Smooth muscle cell (in vitro differentiated cells): Measurements from ENCODE around the gene CTXND2. TPM values are rescaled to one million over a fixed set of nuclear protein-coding genes. Genes with fewer than 3 reads are reported as not detected.

Source experiments
- DNase-seq: peaks from one replicate; lab custom pipeline; 2025; ENCODE audit not compliant: unreplicated experiment; lab: John Stamatoyannopoulos, UW
- H2AFZ ChIP-seq: fragments of 200-600 bp; sonication (generic); 2 replicates; pipeline ENCODE4 v1.6.0; 2016; ENCODE audit warnings: antibody characterized with exemption, low read depth, mild to moderate bottlenecking
- H3F3A ChIP-seq: fragments of 200-600 bp; sonication (generic); 2 replicates; pipeline ENCODE4 v1.6.0; 2017; ENCODE audit warnings: antibody characterized with exemption, low read depth
- H3K27ac ChIP-seq: fragments of 200-600 bp; sonication (generic); 2 replicates; pipeline ENCODE4 v1.5.1; 2016; ENCODE audit warnings: low read depth, mild to moderate bottlenecking
- H3K27me3 ChIP-seq: fragments of 200-600 bp; sonication (generic); 2 replicates; pipeline ENCODE4 v1.6.1; 2016; ENCODE audit warnings: low read depth, mild to moderate bottlenecking
- H3K36me3 ChIP-seq: fragments of 200-600 bp; sonication (generic); 2 replicates; pipeline ENCODE4 v1.5.1; 2016; ENCODE audit warnings: low read depth
- H3K4me1 ChIP-seq: fragments of 200-600 bp; sonication (generic); 2 replicates; pipeline ENCODE4 v1.5.1; 2016; ENCODE audit warnings: low read depth
- H3K4me2 ChIP-seq: fragments of 200-600 bp; sonication (generic); 2 replicates; pipeline ENCODE4 v1.6.0; 2016; ENCODE audit warnings: mild to moderate bottlenecking
- H3K4me3 ChIP-seq: fragments of 200-600 bp; sonication (generic); 2 replicates; pipeline ENCODE4 v1.5.1; 2016; ENCODE audit warnings: mild to moderate bottlenecking
- H3K79me2 ChIP-seq: fragments of 200-600 bp; sonication (generic); 2 replicates; pipeline ENCODE4 v1.6.0; 2016; ENCODE audit warnings: low read depth, mild to moderate bottlenecking
- H3K9ac ChIP-seq: fragments of 200-600 bp; sonication (generic); 2 replicates; pipeline ENCODE4 v1.6.0; 2016; ENCODE audit warnings: low read depth
- H3K9me3 ChIP-seq: fragments of 200-600 bp; sonication (generic); replicated peaks from 2 replicates; pipeline ENCODE4 v1.5.1; 2016; ENCODE audit warnings: low read depth
- H4K20me1 ChIP-seq: fragments of 200-600 bp; sonication (generic); 2 replicates; pipeline ENCODE4 v1.6.0; 2016; ENCODE audit warnings: low read depth
- CTCF ChIP-seq: fragments of 200-600 bp; sonication (generic); IDR thresholded peaks from 2 replicates; pipeline ENCODE4 v1.5.1; 2017; ENCODE audit warnings: borderline replicate concordance, mild to moderate bottlenecking, antibody characterized with exemption; ENCODE audit not compliant: insufficient read depth, poor library complexity, severe bottlenecking
- WGBS: methylation state at CpG from one replicate; pipeline ENCODE4 v1.1.7; 2016; ENCODE audit warnings: low lambda C conversion rate; 5-methylcytosine and 5-hydroxymethylcytosine counted together
- polyA plus RNA-seq: library from polyadenylated mRNA; unstranded; fragments of >200 nt; fragmentation: Nextera tagmentation; extraction: Ambion mirVana; gene quantifications from 2 replicates; pipeline ENCODE4 v1.2.1, GENCODE V29; 2016
- total RNA-seq: library from RNA; depleted of rRNA; stranded (reverse); fragments of >200 nt; gene quantifications from 2 replicates; pipeline ENCODE4 v1.2.3, GENCODE V29; 2014

The CTXND2 gene
- total and polyA plus RNA-seq, 2 experiments from 2014 or later: not detected

- Histone ChIP-seq H3K9me3 (no peaks in the 10 kb centered on the region), H3K9ac (no peak overlapping the region), H3K4me1 (peaks cover 11% of the 10 kb centered on the region), H3K79me2 (peaks cover 73% of the 10 kb centered on the region), H3K27me3 (no peaks in the 10 kb centered on the region), H3K4me3 (no peak overlapping the region), H3K27ac (no peak overlapping the region), H3F3A (peaks cover 14% of the 10 kb centered on the region), H3K36me3 (no peaks in the 10 kb centered on the region), H2AFZ (no peak overlapping the region), H4K20me1 (peaks cover 58% of the 10 kb centered on the region), H3K4me2 (no peak overlapping the region)
- WGBS: 87% methylated on average over 2 of the region's 2 CpGs
- no peak for DNase-seq
- TF ChIP-seq CTCF: no peak
Measured at GRCh38 chr1:150873521-150873920, 13.4 kb upstream of the CTXND2 start.

- 77% methylated on average over 7 of the region's 7 CpGs for WGBS
- H3K36me3 ChIP-seq: no peaks in the 10 kb centered on the region
- no peaks in the 10 kb centered on the region for H3K9me3 ChIP-seq
- peak overlapping the region; percentile 94 for H3K27ac ChIP-seq
- peak overlapping the region; percentile 92 for H3K4me3 ChIP-seq
- no peaks in the 10 kb centered on the region for H3K27me3 ChIP-seq
- peaks cover 11% of the 10 kb centered on the region for H3K4me1 ChIP-seq
- H3K4me2 ChIP-seq: peak overlapping the region; percentile 95
- no peak for TF ChIP-seq CTCF
- H3K79me2 ChIP-seq: peaks cover 62% of the 10 kb centered on the region
- peak overlapping the region; percentile 93 for H3K9ac ChIP-seq
- no peak overlapping the region for H2AFZ ChIP-seq
- H3F3A ChIP-seq: peaks cover 14% of the 10 kb centered on the region
- no peak for DNase-seq
- H4K20me1 ChIP-seq: peaks cover 48% of the 10 kb centered on the region
Measured at GRCh38 chr1:150874455-150875196, 12.3 kb upstream of the CTXND2 start.

GRCh38 chr1:150875197-150876118 is 11.5 kb upstream of the CTXND2 start:
- WGBS: 18% methylated on average over 17 of the region's 17 CpGs
- no peak for DNase-seq
- H3K79me2 ChIP-seq: peaks cover 54% of the 10 kb centered on the region
- peak overlapping the region; percentile 93 for H3K9ac ChIP-seq
- no peaks in the 10 kb centered on the region for H3K9me3 ChIP-seq
- H3K4me3 ChIP-seq: peak overlapping the region; percentile 92
- no peaks in the 10 kb centered on the region for H3K27me3 ChIP-seq
- TF ChIP-seq CTCF: no peak
- peaks cover 11% of the 10 kb centered on the region for H3K4me1 ChIP-seq
- peaks cover 14% of the 10 kb centered on the region for H3F3A ChIP-seq
- H3K27ac ChIP-seq: peak overlapping the region; percentile 94
- H3K36me3 ChIP-seq: no peaks in the 10 kb centered on the region
- peak overlapping the region; percentile 95 for H3K4me2 ChIP-seq
- H4K20me1 ChIP-seq: peaks cover 40% of the 10 kb centered on the region
- peak overlapping the region; percentile 85 for H2AFZ ChIP-seq
